NCI-H128 (cell line): ENCODE data around the gene BCL11B.

Experiments used
- DNase-seq: peaks from one replicate; lab custom pipeline; 2025; ENCODE audit not compliant: unreplicated experiment; lab: John Stamatoyannopoulos, UW

The BCL11B gene

GRCh38 chr14:99185436-99186068 is 86.4 kb downstream of the BCL11B start:
- no peak for DNase-seq

DNA sequence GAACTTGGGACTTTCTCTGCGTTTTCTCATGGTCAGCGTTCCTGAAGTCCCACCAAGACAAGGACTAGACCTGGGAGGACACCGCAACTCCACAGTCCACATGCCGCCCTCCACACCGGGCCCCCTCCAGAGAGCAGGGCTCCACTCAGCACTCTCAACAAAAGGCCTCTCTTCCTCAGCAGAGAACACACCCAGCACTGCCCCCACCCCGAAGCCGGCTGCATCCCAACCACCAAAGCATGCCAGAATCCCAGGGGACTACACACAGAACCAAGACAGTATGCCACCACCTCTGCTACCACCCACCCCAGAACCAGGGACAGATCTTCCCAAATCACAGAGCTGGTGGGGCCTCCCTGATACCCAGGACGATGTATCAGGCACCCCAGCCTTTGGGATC is 88.3 kb downstream of the BCL11B start:
- no peak for DNase-seq

GRCh38 chr14:99183311-99183710 is 88.7 kb downstream of the BCL11B start:
- DNase-seq: no peak

GRCh38 chr14:99182548-99183250 is 89.3 kb downstream of the BCL11B start:
- no peak for DNase-seq

DNA sequence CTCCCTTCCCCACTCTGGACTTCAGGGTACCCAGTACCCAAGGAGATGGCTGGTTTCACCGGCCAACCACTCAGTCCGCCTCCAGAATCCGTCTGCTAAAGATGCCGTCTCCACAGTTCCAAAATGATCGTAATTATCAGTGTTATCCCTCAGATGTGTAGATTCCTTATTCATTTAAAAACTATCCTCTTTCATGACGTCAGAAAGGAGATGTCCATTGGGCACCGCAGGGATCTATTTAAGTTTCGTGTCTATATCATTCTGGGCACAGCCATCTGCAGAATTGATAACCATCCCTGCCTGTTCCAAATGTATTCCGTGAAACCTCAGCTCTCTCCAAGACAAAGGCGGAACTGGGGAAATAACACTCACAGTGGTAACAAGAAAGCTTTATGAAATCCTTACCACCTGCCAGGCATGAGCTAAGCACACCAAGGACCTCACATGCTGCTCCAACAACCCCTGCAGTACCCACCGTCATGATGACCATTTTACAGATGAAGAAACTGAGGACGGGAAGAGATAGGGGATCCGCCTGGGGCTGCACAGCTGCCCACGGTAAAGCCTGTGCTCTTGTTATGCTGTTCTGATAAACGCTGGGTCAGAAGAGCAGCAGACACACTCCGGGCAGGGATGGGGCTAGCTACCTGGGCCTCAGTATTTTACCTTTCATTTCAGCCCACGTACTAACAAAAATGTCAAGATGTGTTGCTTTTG is 90.0 kb downstream of the BCL11B start:
- DNase-seq: no peak

DNA sequence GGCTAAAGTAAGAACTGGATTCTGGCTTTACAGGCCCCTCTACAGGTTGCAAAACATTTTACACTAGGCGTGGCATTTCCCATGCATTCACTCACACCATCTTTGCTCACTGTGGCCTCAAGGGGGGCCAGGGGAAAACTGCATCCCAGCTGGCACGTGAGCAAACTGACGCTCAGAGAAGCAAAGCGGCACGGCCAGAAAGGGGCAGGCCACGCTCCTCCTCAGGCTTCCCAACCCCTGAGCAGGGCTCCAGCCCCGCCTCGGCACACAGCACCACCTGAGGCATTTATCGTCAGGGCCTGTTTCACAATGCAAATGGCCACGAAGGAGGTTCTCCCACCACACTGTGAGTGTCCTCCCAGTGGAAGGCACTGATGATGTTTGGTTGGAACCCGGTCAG is 90.8 kb downstream of the BCL11B start:
- no peak for DNase-seq

DNA sequence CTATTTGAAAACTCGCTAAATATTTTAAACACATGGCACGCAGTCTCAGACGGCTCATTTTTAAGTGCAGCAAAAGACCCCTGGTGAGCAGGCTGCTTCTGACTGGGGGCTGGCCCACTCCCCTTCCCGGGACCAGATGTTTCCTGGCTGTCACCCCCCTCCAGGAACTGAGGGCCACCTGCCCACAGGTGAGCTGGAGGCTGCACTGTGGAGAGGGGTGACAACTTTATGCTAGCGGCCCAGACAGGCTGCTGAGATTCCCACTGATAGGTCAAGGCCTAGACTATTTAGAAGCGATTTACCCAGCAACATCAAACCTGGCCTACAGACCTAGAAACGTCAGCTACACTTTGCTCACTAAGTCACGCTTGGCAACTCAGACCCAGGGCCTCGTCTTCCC is 92.1 kb downstream of the BCL11B start:
- DNase-seq: no peak

DNA sequence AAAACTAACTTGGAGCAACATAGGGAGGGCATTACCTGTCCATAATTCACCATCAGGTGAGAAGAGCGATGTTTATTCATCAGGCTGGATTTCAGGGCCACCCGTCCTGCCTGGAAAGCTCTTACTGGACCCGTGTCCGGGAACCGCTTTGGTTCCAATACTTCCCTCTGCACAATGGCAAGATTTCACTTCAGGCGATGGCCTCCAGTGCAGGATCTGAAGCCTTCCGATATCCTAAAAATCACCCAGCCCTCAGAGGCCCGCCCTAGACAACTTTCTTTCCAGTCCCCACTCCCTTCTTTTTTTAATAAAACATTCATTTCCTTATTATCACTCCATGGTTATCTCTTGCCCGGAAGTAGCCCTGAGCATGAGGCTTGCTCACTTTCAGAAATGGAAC is 92.5 kb downstream of the BCL11B start:
- DNase-seq: no peak

DNA sequence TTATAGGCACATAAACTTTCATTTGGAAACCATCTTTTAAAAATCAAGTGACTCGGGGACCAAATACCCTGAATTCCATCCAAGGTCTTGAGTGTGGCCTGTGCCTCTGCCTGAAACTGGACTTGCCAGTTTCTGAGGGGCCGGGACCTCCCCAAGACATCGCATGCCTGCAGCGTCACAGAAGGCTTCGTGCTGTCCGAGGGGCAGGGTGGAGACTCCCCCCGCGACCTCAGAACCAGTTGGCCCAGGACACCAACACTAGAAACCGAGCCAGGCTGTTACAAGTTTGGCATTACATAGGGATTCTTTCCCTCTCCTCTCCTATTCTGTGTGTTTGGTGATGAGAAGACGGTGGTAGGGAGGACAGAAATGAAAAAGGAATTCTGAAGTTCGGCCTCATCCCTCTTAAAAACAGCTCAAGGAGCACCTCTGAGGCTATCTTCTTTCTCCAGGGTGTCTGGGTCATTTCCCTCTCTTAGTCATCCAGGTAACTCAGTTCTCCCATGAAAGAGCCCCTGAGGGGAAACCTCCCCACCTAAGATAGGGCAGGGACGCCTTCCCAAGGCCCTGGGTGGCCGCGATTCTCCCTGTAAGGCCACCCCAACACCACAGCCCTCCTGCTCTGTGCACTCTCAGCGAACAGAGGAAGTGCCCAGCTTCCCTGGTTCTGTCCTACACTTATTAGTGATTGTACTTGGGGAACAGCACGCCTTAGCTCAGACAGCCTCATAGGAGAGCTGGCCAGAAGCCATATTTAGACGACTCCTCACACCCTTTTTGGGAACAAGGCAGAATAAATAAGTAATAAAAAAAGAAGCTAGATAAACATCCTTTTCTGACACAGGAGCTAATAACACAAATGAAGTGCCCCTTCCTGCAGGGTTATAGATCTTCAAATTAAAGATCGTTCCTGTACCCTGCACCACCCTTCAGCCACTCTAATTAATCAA is 93.8 kb downstream of the BCL11B start:
- no peak for DNase-seq

- DNase-seq: no peak
Observed at GRCh38 chr14:99177046-99177655, 94.8 kb downstream of the BCL11B start.

GRCh38 chr14:99176156-99176945 is 95.6 kb downstream of the BCL11B start:
- DNase-seq: no peak

DNA sequence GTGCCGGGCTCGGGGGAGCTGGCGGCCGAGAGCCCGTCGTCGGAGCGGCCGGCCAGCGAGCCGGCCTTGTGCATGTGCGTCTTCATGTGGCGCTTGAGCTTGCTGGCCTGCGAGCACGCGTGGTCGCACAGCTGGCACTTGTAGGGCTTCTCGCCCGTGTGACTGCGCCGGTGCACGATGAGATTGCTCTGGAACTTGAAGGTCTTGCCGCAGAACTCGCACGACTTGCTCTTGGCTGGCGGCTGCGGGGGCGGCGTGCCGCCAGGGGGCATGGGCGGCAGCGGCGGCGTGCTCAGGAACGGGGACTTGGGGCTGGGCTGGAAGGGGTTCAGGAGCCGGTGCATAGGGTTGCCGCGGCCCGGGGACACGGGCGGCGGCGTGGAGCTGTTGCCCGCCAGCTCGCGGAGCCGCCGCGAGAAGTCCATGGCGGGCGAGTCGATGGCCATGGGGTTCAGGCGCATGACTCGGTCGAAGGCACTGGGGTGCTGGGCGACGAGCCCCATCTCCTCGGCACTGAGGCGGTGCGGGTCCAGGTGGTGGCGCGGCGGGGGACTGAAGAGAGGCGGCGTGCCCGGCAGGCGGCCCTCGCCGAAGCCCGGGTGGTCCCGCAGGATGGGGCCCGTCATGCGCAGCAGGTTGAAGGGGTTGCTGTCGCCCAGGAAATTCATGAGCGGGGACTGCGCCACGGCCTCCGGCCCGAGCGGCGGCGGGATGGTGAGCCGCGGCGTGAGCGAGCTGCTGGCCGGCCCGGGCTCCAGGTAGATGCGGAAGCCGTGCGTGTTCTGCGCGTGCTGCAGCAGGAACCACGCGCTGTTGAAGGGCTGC is 96.5 kb downstream of the BCL11B start:
- no peak for DNase-seq

DNA sequence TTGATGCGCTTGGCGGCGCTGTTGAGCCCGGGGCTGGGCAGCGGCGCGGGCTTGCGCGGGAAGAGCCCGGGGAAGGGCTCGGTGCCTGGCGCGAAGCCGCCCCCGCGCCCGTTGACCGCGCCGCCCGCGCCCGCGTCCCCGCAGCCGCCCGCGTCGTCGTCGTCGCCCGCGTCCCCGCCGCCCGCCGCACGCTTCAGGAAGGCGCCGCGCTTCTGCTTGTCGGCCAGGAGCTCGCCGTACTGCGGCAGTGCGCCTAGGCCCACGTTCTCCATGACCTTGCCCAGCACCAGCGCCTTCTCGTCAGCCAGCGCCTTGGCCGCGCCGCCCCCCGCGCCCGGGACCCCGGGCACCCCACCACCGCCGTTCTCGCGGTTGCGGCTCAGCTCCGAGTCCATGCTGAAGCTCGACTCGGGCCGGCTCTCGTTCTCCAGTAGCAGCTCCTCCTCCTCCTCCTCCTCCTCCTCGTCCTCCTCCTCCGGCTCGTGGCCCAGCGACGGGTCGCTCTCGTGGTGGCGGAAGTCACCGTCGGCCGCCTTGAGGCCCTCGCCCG is 97.2 kb downstream of the BCL11B start:
- no peak for DNase-seq

DNA sequence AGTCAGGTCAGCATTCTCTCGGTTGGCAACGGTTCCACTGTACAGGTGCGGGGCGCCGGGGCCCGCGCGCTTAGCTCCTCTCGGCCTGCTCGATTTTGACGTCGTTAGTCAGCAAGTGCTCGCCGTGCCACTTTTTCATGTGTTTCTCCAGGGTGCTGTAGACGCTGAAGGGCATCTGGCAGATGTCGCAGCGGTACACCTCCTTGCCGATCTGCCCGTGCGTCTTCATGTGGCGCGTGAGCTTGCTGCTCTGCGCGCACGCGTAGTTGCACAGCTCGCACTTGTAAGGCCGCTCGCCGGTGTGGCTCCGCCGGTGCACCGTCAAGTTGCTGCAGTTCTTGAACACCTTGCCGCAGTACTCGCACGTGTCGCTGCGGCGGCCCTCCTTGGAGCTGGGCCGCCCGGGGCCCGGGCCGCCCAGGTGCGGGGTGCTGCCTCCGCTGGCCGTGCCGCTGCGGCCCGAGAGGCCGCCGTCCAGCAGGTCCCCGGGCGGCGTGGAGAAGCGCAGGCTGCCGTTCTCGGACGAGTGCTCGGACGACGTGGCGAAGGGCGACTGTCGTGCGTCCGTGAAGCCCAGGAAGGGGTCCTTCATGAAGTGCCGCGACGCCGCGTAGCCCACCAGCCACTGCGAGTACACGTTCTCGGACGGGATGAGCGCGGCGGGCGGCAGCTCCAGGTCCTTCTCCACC is 97.8 kb downstream of the BCL11B start:
- DNase-seq: no peak

GRCh38 chr14:99173506-99173905 is 98.5 kb downstream of the BCL11B start:
- DNase-seq: no peak

DNA sequence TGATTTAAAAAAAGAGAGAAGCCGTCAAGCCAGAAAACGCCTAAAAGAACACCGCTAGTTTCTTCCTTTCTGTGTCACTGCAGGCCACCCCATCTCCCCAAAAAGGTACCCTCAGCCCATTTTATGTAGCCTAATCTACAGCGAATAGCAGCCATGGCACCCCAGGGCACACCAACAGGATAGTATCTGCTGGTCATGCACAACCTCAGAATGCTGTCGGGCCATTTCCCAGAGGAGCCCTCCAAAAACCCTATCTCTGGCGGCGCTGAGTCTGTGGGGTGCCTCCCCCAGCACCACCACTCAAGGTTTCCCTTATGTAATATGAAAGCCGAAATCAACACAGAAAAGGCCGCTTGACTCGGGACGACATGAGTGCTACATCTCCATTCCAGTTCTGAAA is 98.9 kb downstream of the BCL11B start:
- DNase-seq: no peak

DNA sequence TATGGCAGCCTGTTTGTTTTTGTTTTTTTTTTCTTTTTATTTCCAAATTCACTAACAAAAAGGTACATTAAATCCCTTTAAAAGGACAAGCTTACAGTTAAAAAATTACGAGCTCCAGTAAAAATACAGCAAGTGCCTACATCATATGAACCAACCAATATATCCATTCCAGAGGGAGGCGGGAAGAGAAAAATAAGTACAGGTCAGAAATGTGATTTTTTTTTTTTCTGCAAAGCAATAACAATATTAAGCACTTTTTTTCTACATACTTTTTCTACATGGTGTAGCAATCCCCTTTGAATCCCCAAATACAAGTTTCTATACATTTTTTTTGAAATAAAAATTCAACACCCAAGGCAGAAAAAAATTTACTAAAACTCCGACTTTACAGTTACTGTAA is 100.6 kb downstream of the BCL11B start:
- no peak for DNase-seq

- no peak for DNase-seq
Observed at GRCh38 chr14:99169776-99170356, 102.1 kb downstream of the BCL11B start.
